NT2/D1 (cell line): ENCODE data around the gene ADAM19.

Source experiments
- SUZ12 ChIP-seq: IDR thresholded peaks from 2 replicates; pipeline ENCODE4 v1.6.1; 2011; ENCODE audit not compliant: insufficient read length, insufficient read depth; ENCODE audit errors: extremely low read depth
- YY1 ChIP-seq: IDR thresholded peaks from 2 replicates; pipeline ENCODE4 v1.6.1; 2011; ENCODE audit not compliant: insufficient read length, insufficient read depth

GRCh38 chr5:157511651-157512644 is 63.6 kb downstream of the ADAM19 start:
- TF ChIP-seq SUZ12, result no peak
- no peak for TF ChIP-seq YY1
